GM12891 (cell line): Measurements from ENCODE around the gene NIPAL4.
"Not testable (repeated sequence)": the region's sequence is repeated elsewhere in the genome, so short reads cannot be mapped to it uniquely, and the experiment has no call there.

ENCODE experiments used
- PAX5 ChIP-seq: IDR thresholded peaks from 2 replicates; pipeline ENCODE4 v1.6.1; 2011; ENCODE audit warnings: low read length, moderate library complexity, mild to moderate bottlenecking; ENCODE audit not compliant: insufficient read depth, severe bottlenecking
- POLR2A ChIP-seq: IDR thresholded peaks from 2 replicates; pipeline ENCODE4 v1.6.1; 2011; ENCODE audit warnings: low read depth, low read length, control low read depth
- POLR2AphosphoS5 ChIP-seq: IDR thresholded peaks from 2 replicates; pipeline ENCODE4 v1.6.1; 2011; ENCODE audit warnings: low read depth, low read length, control low read depth
- SPI1 ChIP-seq: IDR thresholded peaks from 2 replicates; pipeline ENCODE4 v1.6.1; 2011; ENCODE audit warnings: low read depth, low read length, control low read depth
- TAF1 ChIP-seq: IDR thresholded peaks from 2 replicates; pipeline ENCODE4 v1.6.1; 2011; ENCODE audit warnings: low read depth, low read length, control low read depth

DNA sequence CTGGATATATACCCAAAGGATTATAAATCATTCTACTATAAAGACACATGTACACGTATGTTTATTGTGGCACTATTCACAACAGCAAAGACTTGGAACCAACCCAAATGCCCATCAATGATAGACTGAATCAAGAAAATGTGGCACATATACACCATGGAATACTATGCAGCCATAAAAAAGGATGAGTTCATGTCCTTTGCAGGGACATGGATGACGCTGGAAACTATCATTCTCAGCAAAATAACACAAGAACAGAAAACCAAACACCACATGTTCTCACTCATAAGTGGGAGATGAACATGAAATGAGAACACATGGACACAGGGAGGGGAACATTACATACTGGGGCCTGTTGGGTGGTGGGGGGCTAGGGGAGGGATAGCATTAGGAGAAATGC is 22.7 kb downstream of the NIPAL4 start:
- not testable (repeated sequence) for TF ChIP-seq TAF1, POLR2AphosphoS5, POLR2A, SPI1, PAX5
